CD4-positive, alpha-beta T cell (primary cell): ENCODE results near the gene ATP6AP2. TPM values are rescaled to one million over a fixed set of nuclear protein-coding genes. Genes with fewer than 3 reads are reported as not detected.
"Not testable (repeated sequence)": the region's sequence is repeated elsewhere in the genome, so short reads cannot be mapped to it uniquely, and the experiment has no call there.

Experiments used
- ATAC-seq: fragments of 200-7000 bp; cut with Tn5 transposase; one replicate; pipeline ENCODE4 v1.10.0; 2022; ENCODE audit warnings: mild to moderate bottlenecking; ENCODE audit not compliant: poor library complexity
- CTCF ChIA-PET: fragments of 350-600 bp; sonication (Branson Sonifier 250); formaldehyde crosslinking; loops from one replicate; lab custom pipeline; 2021; ENCODE audit warnings: antibody characterized with exemption, inconsistent platforms; lab: Charles Lee
- POLR2A ChIA-PET: fragments of 350-600 bp; sonication (Branson Sonifier 250); formaldehyde crosslinking; loops from one replicate; lab custom pipeline; 2021; ENCODE audit warnings: antibody characterized with exemption, inconsistent platforms; lab: Charles Lee
- DNase-seq, 14 experiments: peaks; one replicate each; pipeline ENCODE4 v3.0.0-alpha.2; 2013 to 2020; ENCODE audit warnings: mixed read lengths in 2 of 14
- H3K27ac ChIP-seq, 2 donors: one replicate each; pipeline versions ENCODE4 v1.5.1 to v1.7.0; 2013; ENCODE audit warnings: low read length in 2 of 2, low read depth in 1 of 2, mild to moderate bottlenecking in 1 of 2
- H3K27me3 ChIP-seq, 2 experiments: 1 replicate in 1 of 2; 2 replicates in 1 of 2; pipeline versions ENCODE4 v1.6.1 to v1.7.0; 2013; ENCODE audit warnings: low read length in 2 of 2, control low read depth in 1 of 2, mild to moderate bottlenecking in 1 of 2, moderate library complexity in 1 of 2; ENCODE audit not compliant: insufficient read depth in 2 of 2, control insufficient read depth in 1 of 2
- H3K36me3 ChIP-seq: one replicate; pipeline ENCODE4 v1.6.1; 2013; ENCODE audit warnings: low read length, control low read depth; ENCODE audit not compliant: insufficient read depth
- H3K4me1 ChIP-seq: one replicate; pipeline ENCODE4 v1.6.1; 2013; ENCODE audit warnings: low read length, control low read depth; ENCODE audit not compliant: insufficient read depth
- H3K4me3 ChIP-seq: one replicate; pipeline ENCODE4 v1.5.1; 2013; ENCODE audit warnings: mild to moderate bottlenecking, low read length, moderate library complexity
- H3K9me3 ChIP-seq, 2 experiments: 1 replicate in 1 of 2; 2 replicates in 1 of 2; pipeline versions ENCODE4 v1.6.1 to v1.7.0; 2013; ENCODE audit warnings: low read length in 2 of 2, mild to moderate bottlenecking in 2 of 2, control low read depth in 1 of 2, moderate library complexity in 1 of 2; ENCODE audit not compliant: control insufficient read depth in 1 of 2, insufficient read depth in 1 of 2
- H3K27ac Mint-ChIP-seq: one replicate; pipeline ENCODE4 v1.8.0; 2020; ENCODE audit warnings: mixed read lengths
- H3K27me3 Mint-ChIP-seq: one replicate; pipeline ENCODE4 v1.8.0; 2021; ENCODE audit warnings: mixed read lengths
- H3K36me3 Mint-ChIP-seq: one replicate; pipeline ENCODE4 v1.8.0; 2021; ENCODE audit warnings: low read depth, mixed read lengths
- H3K4me1 Mint-ChIP-seq: one replicate; pipeline ENCODE4 v1.8.0; 2021; ENCODE audit warnings: low read depth, mixed read lengths
- H3K4me3 Mint-ChIP-seq: one replicate; pipeline ENCODE4 v1.8.0; 2020; ENCODE audit warnings: mild to moderate bottlenecking, mixed read lengths
- H3K9me3 Mint-ChIP-seq: one replicate; pipeline ENCODE4 v1.8.0; 2020; ENCODE audit warnings: mixed read lengths
- CTCF ChIP-seq: fragments of 200-600 bp; IDR thresholded peaks from one replicate; pipeline ENCODE4 v1.8.0; 2022; ENCODE audit warnings: antibody characterized with exemption, mild to moderate bottlenecking
- intact Hi-C, 2 experiments: fragments of 100-400 bp; cut with DNase I in 1 of 2; cut with micrococcal nuclease in 1 of 2; formaldehyde crosslinking; loops; one replicate each; pipeline versions ENCODE4 v1.15.1 to v1.9.0; 2023 to 2025; cut with DNase I, micrococcal nuclease
- total RNA-seq, 174 experiments: library from RNA in 2 of 174; stranded (reverse) in 2 of 174; gene quantifications; one replicate each; pipeline ENCODE4 v1.2.3 and lab custom pipeline; 2021 to 2026

ATP6AP2 gene
- total RNA-seq, 2 experiments from 2014 or later, result 73.8 to 78.7 TPM

GRCh38 chrX:40573763-40574162, 7.0 kb upstream of the ATP6AP2 start:
- no peak overlapping the region for H3K27ac Mint-ChIP-seq
- no peaks in the 10 kb centered on the region for H3K9me3 Mint-ChIP-seq
- intact Hi-C loops, result no loop called here
- peaks cover 24% of the 10 kb centered on the region for H3K4me1 Mint-ChIP-seq
- ATAC-seq (peak; percentile 56), DNase-seq (peak in 7 of 14 experiments; percentile 7 to 63 (median 39))
- H3K36me3 ChIP-seq, result no peaks in the 10 kb centered on the region
- ChIA-PET CTCF (interaction anchor here (0.6 to 0.7 kb wide), 3 partner anchors 35 to 363 kb away, joined by 3 read pairs; no protein-coding TSS in a partner anchor), POLR2A (no interaction called here)
- no peak overlapping the region for H3K27ac ChIP-seq
- no peaks in the 10 kb centered on the region for H3K27me3 Mint-ChIP-seq
- peak; percentile 21 for TF ChIP-seq CTCF
- H3K4me1 ChIP-seq, result peaks cover 12% of the 10 kb centered on the region
- H3K4me3 ChIP-seq, result no peak overlapping the region
- H3K27me3 ChIP-seq, result no peaks in the 10 kb centered on the region
- no peak overlapping the region for H3K4me3 Mint-ChIP-seq
- no peaks in the 10 kb centered on the region for H3K36me3 Mint-ChIP-seq
- H3K9me3 ChIP-seq, result no peaks in the 10 kb centered on the region

- H3K4me1 Mint-ChIP-seq, result peaks cover 23% of the 10 kb centered on the region
- intact Hi-C loops, H3K27ac ChIP-seq, H3K36me3 Mint-ChIP-seq, H3K9me3 Mint-ChIP-seq, H3K27me3 ChIP-seq, H3K9me3 ChIP-seq, DNase-seq, H3K4me3 Mint-ChIP-seq, H3K4me3 ChIP-seq, CTCF ChIA-PET, ATAC-seq, POLR2A ChIA-PET, H3K36me3 ChIP-seq, H3K27me3 Mint-ChIP-seq, H3K27ac Mint-ChIP-seq: not testable (repeated sequence)
- H3K4me1 ChIP-seq, result peaks cover 11% of the 10 kb centered on the region
These were observed 5.4 kb upstream of the ATP6AP2 start for GRCh38 chrX:40575411-40575810.

GRCh38 chrX:40576291-40576690, 4.5 kb upstream of the ATP6AP2 start:
- H3K9me3 Mint-ChIP-seq, result no peaks in the 10 kb centered on the region
- no peaks in the 10 kb centered on the region for H3K27me3 Mint-ChIP-seq
- no peak overlapping the region for H3K27ac ChIP-seq
- no peak for TF ChIP-seq CTCF
- no peak for ATAC-seq
- no peak overlapping the region for H3K4me3 Mint-ChIP-seq
- H3K36me3 ChIP-seq, result no peaks in the 10 kb centered on the region
- H3K4me3 ChIP-seq, result no peak overlapping the region
- peaks cover 15% of the 10 kb centered on the region for H3K4me1 Mint-ChIP-seq
- intact Hi-C loops, result no loop called here
- ChIA-PET CTCF (no interaction called here), POLR2A (no interaction called here)
- H3K9me3 ChIP-seq, result no peaks in the 10 kb centered on the region
- no peaks in the 10 kb centered on the region for H3K27me3 ChIP-seq
- H3K36me3 Mint-ChIP-seq, result no peaks in the 10 kb centered on the region
- no peak overlapping the region for H3K27ac Mint-ChIP-seq
- H3K4me1 ChIP-seq, result peaks cover 5% of the 10 kb centered on the region
- no peak for DNase-seq

GRCh38 chrX:40578039-40578695, 2.6 kb upstream of the ATP6AP2 start:
- no peaks in the 10 kb centered on the region for H3K36me3 Mint-ChIP-seq
- Histone ChIP-seq H3K27me3 (no peaks in the 10 kb centered on the region), H3K27ac (no peak overlapping the region), H3K4me3 (no peak overlapping the region), H3K9me3 (no peaks in the 10 kb centered on the region), H3K4me1 (peaks cover 14% of the 10 kb centered on the region), H3K36me3 (no peaks in the 10 kb centered on the region)
- H3K27me3 Mint-ChIP-seq, result no peaks in the 10 kb centered on the region
- no peak overlapping the region for H3K27ac Mint-ChIP-seq
- no peak for TF ChIP-seq CTCF
- ChIA-PET CTCF (no interaction called here), POLR2A (no interaction called here)
- H3K4me1 Mint-ChIP-seq, result peaks cover 20% of the 10 kb centered on the region
- no peak for DNase-seq
- ATAC-seq, result no peak
- intact Hi-C loops, result no loop called here
- no peaks in the 10 kb centered on the region for H3K9me3 Mint-ChIP-seq
- no peak overlapping the region for H3K4me3 Mint-ChIP-seq
